HEK293 (cell line): ENCODE measurements around the gene AFF1.

Experiments used
- CTCF ChIA-PET: fragments of 350-600 bp; formaldehyde crosslinking; extraction: SDS; loops from one replicate; lab custom pipeline; 2021; ENCODE audit warnings: antibody characterized with exemption; lab: Yijun Ruan, JAX
- POLR2A ChIA-PET: fragments of 300-600 bp; formaldehyde crosslinking; extraction: SDS; loops from one replicate; lab custom pipeline; 2020; ENCODE audit warnings: antibody characterized with exemption, inconsistent platforms; lab: Yijun Ruan, JAX
- H3K27ac ChIP-seq: fragments of 200-500 bp; sonication (Bioruptor generic); 2 replicates; pipeline ENCODE4 v1.5.1; 2014; ENCODE audit warnings: low read depth, low read length, control low read depth, inconsistent platforms; ENCODE audit errors: extremely low read depth
- H3K36me3 ChIP-seq, 2 experiments: fragments of 200-500 bp in 1 of 2; sonication (Bioruptor generic) in 1 of 2; 1 replicate in 1 of 2; 2 replicates in 1 of 2; pipeline ENCODE4 v1.5.1; 2014 to 2017; ENCODE audit warnings: inconsistent platforms in 2 of 2, low read length in 2 of 2; ENCODE audit not compliant: control insufficient read depth in 2 of 2, insufficient read depth in 1 of 2
- H3K4me1 ChIP-seq: fragments of 200-500 bp; sonication (Bioruptor generic); 2 replicates; pipeline ENCODE4 v1.5.1; 2014; ENCODE audit warnings: mild to moderate bottlenecking, low read length, inconsistent platforms; ENCODE audit not compliant: control insufficient read depth, insufficient read depth
- H3K4me3 ChIP-seq: 2 replicates; pipeline ENCODE4 v1.5.1; 2011; ENCODE audit warnings: low read depth, mild to moderate bottlenecking, control low read depth, low read length, moderate library complexity
- H3K9me3 ChIP-seq: fragments of 200-500 bp; sonication (Bioruptor generic); 2 replicates; pipeline ENCODE4 v1.5.1; 2014; ENCODE audit warnings: low read depth, low read length, inconsistent platforms; ENCODE audit not compliant: control insufficient read depth, insufficient read depth
- BCL6B ChIP-seq: fragments of 450-650 bp; formaldehyde crosslinking; IDR thresholded peaks from 2 replicates; pipeline ENCODE4 v1.5.1; 2017; ENCODE audit warnings: missing biosample characterization, missing genetic modification characterization
- EGR2 ChIP-seq: fragments of 450-650 bp; formaldehyde crosslinking; IDR thresholded peaks from 2 replicates; pipeline ENCODE4 v1.5.1; 2016; ENCODE audit warnings: low read depth, missing biosample characterization, missing genetic modification characterization
- KLF16 ChIP-seq: fragments of 450-650 bp; formaldehyde crosslinking; IDR thresholded peaks from 2 replicates; pipeline ENCODE4 v1.5.1; 2017; ENCODE audit warnings: missing biosample characterization, missing genetic modification characterization
- KLF9 ChIP-seq: fragments of 450-650 bp; formaldehyde crosslinking; IDR thresholded peaks from 2 replicates; pipeline ENCODE4 v1.5.1; 2016; ENCODE audit warnings: missing biosample characterization, missing genetic modification characterization, low read depth
- OSR2 ChIP-seq: fragments of 450-650 bp; formaldehyde crosslinking; IDR thresholded peaks from 2 replicates; pipeline ENCODE4 v1.5.1; 2016; ENCODE audit warnings: missing biosample characterization, missing genetic modification characterization
- ZIC2 ChIP-seq: fragments of 450-650 bp; formaldehyde crosslinking; IDR thresholded peaks from 2 replicates; pipeline ENCODE4 v1.5.1; 2016; ENCODE audit warnings: missing biosample characterization, missing genetic modification characterization
- ZNF175 ChIP-seq: fragments of 450-650 bp; formaldehyde crosslinking; IDR thresholded peaks from 2 replicates; pipeline ENCODE4 v1.5.1; 2016; ENCODE audit warnings: missing biosample characterization, missing genetic modification characterization
- ZNF211 ChIP-seq: fragments of 450-650 bp; formaldehyde crosslinking; IDR thresholded peaks from 2 replicates; pipeline ENCODE4 v1.5.1; 2016; ENCODE audit warnings: low read depth, missing biosample characterization, missing genetic modification characterization
- ZNF23 ChIP-seq: fragments of 450-650 bp; formaldehyde crosslinking; IDR thresholded peaks from 2 replicates; pipeline ENCODE4 v1.5.1; 2016; ENCODE audit warnings: missing biosample characterization, missing genetic modification characterization, borderline replicate concordance
- ZNF416 ChIP-seq: fragments of 450-650 bp; formaldehyde crosslinking; IDR thresholded peaks from 2 replicates; pipeline ENCODE4 v1.5.1; 2016; ENCODE audit warnings: missing biosample characterization, missing genetic modification characterization
- ZNF514 ChIP-seq: fragments of 450-650 bp; formaldehyde crosslinking; IDR thresholded peaks from 2 replicates; pipeline ENCODE4 v1.5.1; 2016; ENCODE audit warnings: missing biosample characterization, missing genetic modification characterization
- ZSCAN5A ChIP-seq: fragments of 450-650 bp; formaldehyde crosslinking; IDR thresholded peaks from 2 replicates; pipeline ENCODE4 v1.5.1; 2016; ENCODE audit warnings: missing biosample characterization, missing genetic modification characterization
- TF ChIP-seq, protein P1 (sequence below): sonication (generic); formaldehyde crosslinking; IDR thresholded peaks from 2 replicates; pipeline ENCODE4 v1.8.1; 2022; ENCODE audit warnings: mild to moderate bottlenecking, moderate library complexity, missing genetic modification reagents
- TF ChIP-seq, protein P2 (sequence below): fragments of 450-650 bp; formaldehyde crosslinking; IDR thresholded peaks from 2 replicates; pipeline ENCODE4 v1.5.1; 2017; ENCODE audit warnings: missing biosample characterization, missing genetic modification characterization
- TF ChIP-seq, protein P3 (sequence below): fragments of 450-650 bp; formaldehyde crosslinking; IDR thresholded peaks from 2 replicates; pipeline ENCODE4 v1.5.1; 2016; ENCODE audit warnings: missing biosample characterization, missing genetic modification characterization

AFF1 gene

DNA sequence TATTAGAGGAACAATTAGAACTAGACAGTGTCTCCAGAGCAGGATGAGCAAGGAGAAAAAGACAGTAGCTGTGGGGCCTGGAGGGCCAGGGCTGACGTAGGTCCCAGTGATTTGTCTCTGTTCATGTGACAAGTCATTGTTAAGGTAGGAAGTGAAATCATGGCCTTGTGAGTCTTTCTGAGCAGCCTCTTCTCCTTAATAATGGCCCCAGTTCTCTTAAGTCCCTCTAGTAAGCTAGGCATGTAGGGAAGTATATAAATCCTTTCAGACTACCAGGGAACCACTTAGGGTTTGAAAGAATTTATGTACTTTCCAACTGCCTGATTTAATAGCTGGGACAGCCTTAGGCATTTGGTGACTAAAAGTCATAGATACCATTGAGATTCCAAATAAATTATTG, 152.6 kb downstream of the AFF1 start:
- ChIA-PET CTCF (no interaction called here), POLR2A (no interaction called here)
- TF ChIP-seq ZNF175 (tag by site-specific recombination) (no peak), ZNF514 (tag by site-specific recombination) (no peak), ZNF23 (no peak)
- TF ChIP-seq, protein P1, sequence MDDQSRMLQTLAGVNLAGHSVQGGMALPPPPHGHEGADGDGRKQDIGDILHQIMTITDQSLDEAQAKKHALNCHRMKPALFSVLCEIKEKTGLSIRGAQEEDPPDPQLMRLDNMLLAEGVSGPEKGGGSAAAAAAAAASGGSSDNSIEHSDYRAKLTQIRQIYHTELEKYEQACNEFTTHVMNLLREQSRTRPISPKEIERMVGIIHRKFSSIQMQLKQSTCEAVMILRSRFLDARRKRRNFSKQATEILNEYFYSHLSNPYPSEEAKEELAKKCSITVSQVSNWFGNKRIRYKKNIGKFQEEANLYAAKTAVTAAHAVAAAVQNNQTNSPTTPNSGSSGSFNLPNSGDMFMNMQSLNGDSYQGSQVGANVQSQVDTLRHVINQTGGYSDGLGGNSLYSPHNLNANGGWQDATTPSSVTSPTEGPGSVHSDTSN (CRISPR knock-in tag): no peak
- TF ChIP-seq, protein P2, sequence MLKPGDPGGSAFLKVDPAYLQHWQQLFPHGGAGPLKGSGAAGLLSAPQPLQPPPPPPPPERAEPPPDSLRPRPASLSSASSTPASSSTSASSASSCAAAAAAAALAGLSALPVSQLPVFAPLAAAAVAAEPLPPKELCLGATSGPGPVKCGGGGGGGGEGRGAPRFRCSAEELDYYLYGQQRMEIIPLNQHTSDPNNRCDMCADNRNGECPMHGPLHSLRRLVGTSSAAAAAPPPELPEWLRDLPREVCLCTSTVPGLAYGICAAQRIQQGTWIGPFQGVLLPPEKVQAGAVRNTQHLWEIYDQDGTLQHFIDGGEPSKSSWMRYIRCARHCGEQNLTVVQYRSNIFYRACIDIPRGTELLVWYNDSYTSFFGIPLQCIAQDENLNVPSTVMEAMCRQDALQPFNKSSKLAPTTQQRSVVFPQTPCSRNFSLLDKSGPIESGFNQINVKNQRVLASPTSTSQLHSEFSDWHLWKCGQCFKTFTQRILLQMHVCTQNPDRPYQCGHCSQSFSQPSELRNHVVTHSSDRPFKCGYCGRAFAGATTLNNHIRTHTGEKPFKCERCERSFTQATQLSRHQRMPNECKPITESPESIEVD (tag by site-specific recombination): 0 out of 2 replicates have a peak, but pooled peaks have one; percentile 9
- Histone ChIP-seq H3K4me1 (0 out of 2 replicates have a peak, but pooled peaks cover under 1% of the 10 kb centered on the region), H3K36me3 (peaks cover 0 to 13% of the 10 kb centered on the region in 2 experiments; a peak in 1 of 3 replicates), H3K27ac (no peak overlapping the region), H3K9me3 (no peaks in the 10 kb centered on the region), H3K4me3 (no peak overlapping the region)

DNA sequence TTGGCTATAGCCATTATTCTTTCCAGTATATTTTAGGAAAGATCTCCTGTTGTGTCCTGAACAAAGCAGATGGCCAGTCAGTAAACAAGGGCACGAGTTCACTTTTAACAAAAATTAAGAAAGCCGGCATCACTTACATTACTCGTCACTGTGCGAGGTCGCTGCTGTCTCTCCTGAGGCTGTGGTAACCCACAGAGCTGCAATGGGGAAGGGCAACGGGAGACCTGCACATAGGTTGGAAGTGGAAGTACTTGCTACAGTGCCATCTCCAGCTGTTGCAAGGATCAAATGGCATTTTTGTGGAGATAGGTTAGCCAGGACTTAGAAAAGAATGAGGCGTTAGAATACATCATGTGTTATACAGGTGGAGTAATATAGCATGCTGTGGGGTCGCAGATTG, 153.4 kb downstream of the AFF1 start:
- no peak overlapping the region for H3K4me3 ChIP-seq
- CTCF ChIA-PET: interaction anchor here (0.6 kb wide), 1 partner anchor 14 kb away, joined by 3 read pairs; no protein-coding TSS in a partner anchor
- POLR2A ChIA-PET: no interaction called here
- peaks cover 0 to 13% of the 10 kb centered on the region in 2 experiments; a peak in 1 of 3 replicates for H3K36me3 ChIP-seq
- H3K4me1 ChIP-seq: peaks cover 3% of the 10 kb centered on the region; the same call in 1 of the 2 replicates
- TF ChIP-seq KLF16 (no peak), ZNF416 (tag by site-specific recombination) (no peak), ZIC2 (tag by site-specific recombination) (no peak), BCL6B (tag by site-specific recombination) (no peak), OSR2 (tag by site-specific recombination) (no peak), ZNF211 (tag by site-specific recombination) (no peak), ZSCAN5A (tag by site-specific recombination) (no peak), EGR2 (tag by site-specific recombination) (no peak), KLF9 (tag by site-specific recombination) (no peak)
- TF ChIP-seq, protein P3, sequence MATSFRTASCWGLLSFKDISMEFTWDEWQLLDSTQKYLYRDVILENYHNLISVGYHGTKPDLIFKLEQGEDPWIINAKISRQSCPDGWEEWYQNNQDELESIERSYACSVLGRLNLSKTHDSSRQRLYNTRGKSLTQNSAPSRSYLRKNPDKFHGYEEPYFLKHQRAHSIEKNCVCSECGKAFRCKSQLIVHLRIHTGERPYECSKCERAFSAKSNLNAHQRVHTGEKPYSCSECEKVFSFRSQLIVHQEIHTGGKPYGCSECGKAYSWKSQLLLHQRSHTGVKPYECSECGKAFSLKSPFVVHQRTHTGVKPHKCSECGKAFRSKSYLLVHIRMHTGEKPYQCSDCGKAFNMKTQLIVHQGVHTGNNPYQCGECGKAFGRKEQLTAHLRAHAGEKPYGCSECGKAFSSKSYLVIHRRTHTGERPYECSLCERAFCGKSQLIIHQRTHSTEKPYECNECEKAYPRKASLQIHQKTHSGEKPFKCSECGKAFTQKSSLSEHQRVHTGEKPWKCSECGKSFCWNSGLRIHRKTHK (tag by site-specific recombination): no peak
- H3K9me3 ChIP-seq: no peaks in the 10 kb centered on the region
- H3K27ac ChIP-seq: no peak overlapping the region
